Stimulated activated CD4-positive, alpha-beta T cell treated with anti-CD3 and anti-CD28 coated beads, Interleukin-1b, Interleukin-23, amount 100 ng/mL, for 24 hours (primary cell): ENCODE data around the gene IL17REL.
"Not testable (repeated sequence)": the region's sequence is repeated elsewhere in the genome, so short reads cannot be mapped to it uniquely, and the experiment has no call there.

Experiments
- DNase-seq, 4 experiments: peaks; one replicate each; pipeline ENCODE4 v3.0.0-alpha.2; 2020; ENCODE audit warnings: low read depth in 4 of 4, low spot score in 1 of 4

The IL17REL gene

DNA sequence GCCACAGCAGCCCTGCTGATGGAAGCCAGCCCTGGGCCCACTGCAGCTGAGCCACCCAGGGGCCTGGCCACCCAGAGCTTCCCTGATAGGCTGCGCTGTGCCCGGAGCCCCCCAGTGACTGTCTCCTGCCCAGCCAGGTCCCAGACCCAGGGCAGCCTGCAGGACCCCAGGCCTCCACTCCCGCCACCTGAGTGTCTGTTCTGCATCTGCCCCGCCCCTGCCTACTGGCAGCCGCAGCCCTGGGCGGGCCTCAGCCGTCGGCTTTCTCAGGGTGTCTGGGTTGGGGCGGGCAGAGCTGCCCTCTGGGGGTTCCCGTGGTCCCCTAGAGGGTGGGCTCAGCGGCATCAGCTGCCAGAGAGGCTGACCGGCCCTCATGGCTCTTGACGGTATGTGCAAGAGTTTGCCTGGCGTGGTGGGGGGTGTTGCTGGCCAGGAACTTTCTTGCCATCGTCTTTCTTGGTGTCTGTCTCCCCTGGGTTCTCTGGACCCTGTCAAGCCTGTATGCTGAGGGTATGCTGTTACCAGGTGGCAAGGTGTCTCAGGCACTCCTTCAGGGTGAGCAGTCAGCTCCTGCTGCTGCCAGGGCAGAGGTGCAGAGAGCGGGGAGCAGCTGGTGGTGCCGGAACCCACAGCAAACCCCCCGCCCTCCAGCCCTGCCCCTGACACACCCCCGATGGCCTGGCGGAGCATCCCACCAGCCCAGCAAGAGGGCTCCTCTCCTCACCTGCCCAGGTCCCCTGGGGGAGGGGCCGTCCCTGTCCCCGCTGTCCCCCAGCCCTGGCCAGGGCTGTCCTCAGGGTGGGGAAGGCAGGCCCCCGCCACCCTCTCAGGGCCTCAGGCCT lies 64.2 kb downstream of the IL17REL start:
- DNase-seq = no peak

DNA sequence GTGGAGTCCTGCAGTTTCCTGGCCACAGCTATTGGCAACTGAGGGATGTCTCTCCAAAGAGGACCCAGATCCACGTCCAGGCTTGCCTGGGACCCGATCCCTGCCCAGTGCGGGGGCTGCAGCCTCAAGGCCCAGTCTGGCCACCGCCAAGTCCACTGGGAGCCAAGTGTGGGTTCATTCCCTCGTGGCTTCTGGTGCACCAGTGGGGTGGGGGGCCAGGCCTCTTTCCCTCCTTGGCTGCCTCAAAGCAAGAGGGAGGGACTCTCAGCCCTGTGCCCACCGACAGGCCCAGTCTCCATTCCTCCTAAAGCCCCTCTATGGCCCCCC lies 65.3 kb downstream of the IL17REL start:
- no peak for DNase-seq

DNA sequence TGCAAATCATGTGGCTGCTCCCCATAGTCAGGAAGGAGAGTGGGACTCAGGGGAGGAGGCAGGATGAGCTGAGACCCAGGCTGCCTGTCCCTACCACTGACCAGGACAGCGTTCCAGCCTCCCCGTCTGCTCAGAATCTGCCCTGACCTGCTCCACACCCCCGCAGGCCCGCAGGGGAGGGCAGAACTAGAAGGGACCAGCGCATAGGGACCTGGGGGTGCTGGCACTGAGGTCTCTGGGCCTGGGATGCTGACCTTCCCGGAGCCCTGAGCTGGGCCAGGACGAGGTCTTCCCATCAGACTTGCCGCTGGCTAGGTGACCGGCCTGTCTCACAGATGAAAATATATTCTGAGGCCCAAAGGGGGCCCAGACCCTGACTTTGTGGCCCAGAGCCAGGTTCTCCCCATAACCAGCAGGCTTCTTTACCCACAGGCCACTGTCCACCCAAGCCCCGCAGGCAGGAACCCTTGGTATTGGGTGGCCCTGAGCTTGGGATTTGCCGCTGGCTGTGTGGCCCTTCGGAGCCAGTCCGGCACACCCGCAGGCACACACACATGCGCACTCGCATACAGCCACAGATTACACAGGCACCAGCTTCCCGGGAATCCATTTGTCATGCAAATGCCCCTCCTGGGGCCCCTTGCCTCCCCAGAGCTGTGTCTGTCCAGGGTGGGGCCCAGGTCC lies 65.8 kb downstream of the IL17REL start:
- no peak for DNase-seq

DNA sequence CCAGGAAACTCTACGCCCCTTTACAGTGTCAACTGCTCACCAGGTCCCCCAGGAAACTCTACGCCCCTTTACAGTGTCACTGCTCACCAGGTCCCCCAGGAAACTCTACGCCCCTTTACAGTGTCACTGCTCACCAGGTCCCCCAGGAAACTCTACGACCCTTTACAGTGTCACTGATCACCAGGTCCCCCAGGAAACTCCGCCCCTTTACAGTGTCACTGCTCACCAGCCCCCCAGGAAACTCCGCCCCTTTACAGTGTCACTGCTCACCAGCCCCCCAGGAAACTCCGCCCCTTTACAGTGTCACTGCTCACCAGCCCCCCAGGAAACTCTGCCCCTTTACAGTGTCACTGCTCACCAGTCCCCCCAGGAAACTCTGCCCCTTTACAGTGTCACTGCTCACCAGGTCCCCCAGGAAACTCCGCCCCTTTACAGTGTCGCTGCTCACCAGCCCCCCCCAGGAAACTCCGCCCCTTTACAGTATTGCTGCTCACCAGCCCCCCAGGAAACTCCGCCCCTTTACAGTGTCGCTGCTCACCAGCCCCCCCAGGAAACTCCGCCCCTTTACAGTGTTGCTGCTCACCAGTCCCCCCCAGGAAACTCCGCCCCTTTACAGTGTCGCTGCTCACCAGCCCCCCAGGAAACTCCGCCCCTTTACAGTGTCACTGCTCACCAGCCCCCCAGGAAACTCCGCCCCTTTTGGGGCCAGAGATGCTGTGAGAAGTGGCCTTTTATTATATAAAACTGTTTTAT lies 67.3 kb downstream of the IL17REL start:
- DNase-seq = not testable (repeated sequence)
